ENCODE data around the gene MYO10. TPM values are rescaled to one million over a fixed set of nuclear protein-coding genes. Genes with fewer than 3 reads are reported as not detected.
A peak's percentile ranks its signal among the peaks of the same experiment; 100 is the strongest.

The MYO10 gene
- polyA plus RNA-seq, 1 donor = 30.7 TPM

DNA sequence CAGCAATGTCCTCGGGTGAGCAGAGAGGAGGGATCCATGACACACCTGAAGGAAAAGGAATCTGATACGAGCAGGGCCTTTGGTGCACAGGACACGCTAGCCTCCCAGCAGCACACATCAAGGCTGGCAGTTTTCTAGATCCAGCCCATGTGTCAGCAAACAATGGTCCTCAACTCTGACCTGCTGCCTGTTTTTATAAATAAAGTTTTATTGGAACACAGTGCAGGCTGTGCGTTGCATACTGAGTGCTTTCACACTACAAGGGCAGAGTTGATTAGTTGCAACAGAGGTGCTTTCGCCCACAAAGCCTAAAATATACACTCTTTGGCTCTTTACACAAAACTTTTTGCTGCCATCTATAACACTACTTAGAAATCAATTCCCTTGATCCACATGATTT is 147.1 kb downstream of the MYO10 start:
- Histone ChIP-seq H3K36me3 (ENCODE audit: control insufficient read depth, insufficient read depth, low read length) (peaks cover 14% of the 10 kb centered on the region), H3K4me1 (ENCODE audit: control insufficient read depth, insufficient read depth, low read length) (no peaks in the 10 kb centered on the region), H3K4me3 (ENCODE audit: low read length) (no peak overlapping the region), H3K9me3 (ENCODE audit: control insufficient read depth, low read depth, low read length) (no peaks in the 10 kb centered on the region), H3K27me3 (ENCODE audit: control insufficient read depth, insufficient read depth, low read length) (no peaks in the 10 kb centered on the region), H3K27ac (ENCODE audit: low read length) (no peak overlapping the region)
- no peak for DNase-seq
- no CpG with 5 or more reads among the region's 5 CpGs for WGBS (ENCODE audit: insufficient coverage, low lambda C conversion rate)

DNA sequence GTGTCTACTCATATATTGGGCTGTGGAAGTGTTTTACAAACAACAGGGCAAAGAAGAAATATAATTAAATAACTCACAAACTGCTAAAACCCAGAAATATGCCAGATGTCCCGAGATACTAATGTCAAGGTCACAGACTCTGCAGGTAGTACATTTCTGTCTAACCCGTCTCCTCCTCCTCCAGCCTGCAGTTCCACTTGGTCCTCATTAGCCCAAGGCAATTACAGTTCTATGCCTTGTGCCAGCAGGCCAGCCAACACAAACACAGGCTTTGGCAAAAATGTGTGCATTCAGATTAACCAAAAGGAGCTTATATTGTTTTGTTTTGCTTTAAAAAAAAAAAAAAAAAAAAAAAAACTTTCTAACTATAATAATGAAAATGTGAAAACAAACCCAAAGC is 148.8 kb downstream of the MYO10 start:
- no CpG with 5 or more reads among the region's 2 CpGs for WGBS (ENCODE audit: insufficient coverage, low lambda C conversion rate)
- Histone ChIP-seq H3K4me3 (ENCODE audit: low read length) (no peak overlapping the region), H3K36me3 (ENCODE audit: control insufficient read depth, insufficient read depth, low read length) (peaks cover 13% of the 10 kb centered on the region), H3K4me1 (ENCODE audit: control insufficient read depth, insufficient read depth, low read length) (no peaks in the 10 kb centered on the region), H3K27ac (ENCODE audit: low read length) (no peak overlapping the region), H3K27me3 (ENCODE audit: control insufficient read depth, insufficient read depth, low read length) (no peaks in the 10 kb centered on the region), H3K9me3 (ENCODE audit: control insufficient read depth, low read depth, low read length) (no peaks in the 10 kb centered on the region)
- DNase-seq = no peak

DNA sequence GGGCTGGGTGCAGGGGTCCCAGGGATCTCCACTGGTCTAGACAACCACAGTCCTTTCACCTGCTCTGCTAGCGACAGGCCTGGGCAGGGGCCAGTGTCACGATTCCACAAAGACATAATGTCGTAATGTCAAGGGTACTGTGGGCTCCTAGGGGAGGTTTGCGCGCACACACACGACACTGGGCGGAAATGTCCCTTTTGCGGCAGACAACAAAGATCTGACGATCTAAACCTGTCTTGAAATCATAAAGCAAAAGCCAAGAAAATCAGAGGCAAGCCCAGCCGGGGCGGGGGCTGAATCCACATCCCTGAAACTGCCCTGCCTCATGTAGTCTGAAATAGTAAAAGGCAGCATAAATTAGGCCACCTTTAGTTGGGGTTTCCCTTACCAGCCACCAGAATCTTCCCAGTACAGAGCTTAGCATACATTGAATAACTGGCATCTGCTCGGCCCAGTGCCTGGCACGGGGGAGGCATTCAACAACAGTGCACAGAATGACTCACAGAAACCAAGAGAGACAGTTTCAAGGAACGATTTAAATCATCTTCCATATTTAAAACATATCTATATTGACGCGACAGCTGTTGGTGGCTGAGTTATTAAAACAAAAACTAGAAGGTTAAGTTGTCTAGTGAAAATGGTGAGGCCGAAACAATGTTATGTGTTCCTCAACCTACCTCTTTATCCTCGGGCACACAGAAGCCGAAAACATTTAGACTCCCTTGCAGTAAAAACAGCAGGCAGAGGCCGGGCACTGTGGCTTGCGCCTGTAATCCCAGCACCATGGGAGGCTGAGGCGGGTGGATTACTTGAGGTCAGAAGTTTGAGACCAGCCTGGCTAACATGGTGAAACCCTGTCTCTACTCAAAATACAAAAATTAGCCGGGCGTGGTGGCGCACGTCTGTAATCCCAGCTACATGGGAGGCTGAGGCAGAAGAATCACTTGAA is 151.0 kb downstream of the MYO10 start:
- Histone ChIP-seq H3K4me3 (ENCODE audit: low read length) (no peak overlapping the region), H3K27ac (ENCODE audit: low read length) (no peak overlapping the region), H3K9me3 (ENCODE audit: control insufficient read depth, low read depth, low read length) (no peaks in the 10 kb centered on the region), H3K4me1 (ENCODE audit: control insufficient read depth, insufficient read depth, low read length) (no peaks in the 10 kb centered on the region), H3K36me3 (ENCODE audit: control insufficient read depth, insufficient read depth, low read length) (peaks cover 24% of the 10 kb centered on the region), H3K27me3 (ENCODE audit: control insufficient read depth, insufficient read depth, low read length) (no peaks in the 10 kb centered on the region)
- no peak for DNase-seq
- WGBS (ENCODE audit: insufficient coverage, low lambda C conversion rate) = no CpG with 5 or more reads among the region's 26 CpGs

DNA sequence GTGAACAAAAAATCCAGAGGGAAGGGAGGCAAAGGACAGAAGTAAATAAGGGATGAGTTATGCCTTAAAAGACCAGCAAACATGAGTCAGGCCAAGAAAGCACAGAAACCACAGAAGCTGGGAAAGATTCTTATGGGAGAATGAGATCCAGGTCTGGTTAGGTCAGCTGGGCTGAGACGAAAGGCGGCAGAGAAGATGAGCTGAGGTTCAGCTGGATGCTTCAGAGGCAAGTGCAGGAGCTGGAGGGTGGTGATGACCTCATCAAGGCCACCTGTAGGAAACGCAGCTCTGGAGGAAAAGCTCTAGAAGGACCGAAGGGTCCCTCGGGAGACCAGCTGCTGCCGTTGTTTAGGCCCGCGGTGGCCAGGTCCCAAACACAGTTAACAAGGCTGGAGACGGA is 152.0 kb downstream of the MYO10 start:
- H3K36me3 ChIP-seq (ENCODE audit: control insufficient read depth, insufficient read depth, low read length) = peaks cover 30% of the 10 kb centered on the region
- no peak for DNase-seq
- no peaks in the 10 kb centered on the region for H3K27me3 ChIP-seq (ENCODE audit: control insufficient read depth, insufficient read depth, low read length)
- no peak overlapping the region for H3K27ac ChIP-seq (ENCODE audit: low read length)
- no peaks in the 10 kb centered on the region for H3K4me1 ChIP-seq (ENCODE audit: control insufficient read depth, insufficient read depth, low read length)
- H3K4me3 ChIP-seq (ENCODE audit: low read length) = no peak overlapping the region
- H3K9me3 ChIP-seq (ENCODE audit: control insufficient read depth, low read depth, low read length) = no peaks in the 10 kb centered on the region
- WGBS (ENCODE audit: insufficient coverage, low lambda C conversion rate) = no CpG with 5 or more reads among the region's 9 CpGs

DNA sequence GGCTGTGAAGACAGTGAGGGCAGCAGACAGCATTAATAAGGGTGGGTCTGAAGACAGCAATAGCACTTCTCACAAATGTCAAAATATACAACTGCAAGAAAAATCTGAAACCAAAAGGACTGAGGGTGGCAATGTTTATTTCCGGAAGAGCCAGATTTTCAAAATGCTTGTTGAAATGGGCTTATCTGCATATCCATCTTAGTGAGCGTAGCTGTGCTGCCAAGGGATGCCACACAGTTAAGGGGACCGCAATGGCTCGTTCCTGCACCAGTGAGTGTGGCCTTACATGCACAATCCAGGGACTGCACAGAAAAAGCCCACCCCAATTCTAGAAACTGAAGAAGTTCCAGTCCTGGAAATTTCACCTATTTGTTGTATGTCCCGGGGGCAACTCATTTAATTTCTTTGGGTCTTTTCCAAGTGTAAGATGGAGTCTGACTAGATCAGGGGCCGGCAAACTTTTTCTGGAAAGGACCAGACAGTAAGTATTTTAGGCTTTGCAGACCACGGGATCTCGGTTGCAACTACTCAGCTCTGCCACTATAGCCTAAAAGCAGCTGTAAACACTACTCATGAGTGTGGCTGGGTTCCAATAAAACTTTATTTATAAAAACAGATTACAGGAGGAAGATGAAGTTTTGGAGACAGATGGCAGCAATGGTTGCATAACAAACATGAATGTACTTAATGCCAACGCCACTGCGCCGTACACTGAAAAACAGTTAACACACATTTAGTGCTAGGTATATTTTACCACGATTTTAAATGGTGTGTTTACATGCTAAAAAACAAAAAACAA is 154.1 kb downstream of the MYO10 start:
- no peak overlapping the region for H3K4me3 ChIP-seq (ENCODE audit: low read length)
- H3K27ac ChIP-seq (ENCODE audit: low read length) = no peak overlapping the region
- H3K36me3 ChIP-seq (ENCODE audit: control insufficient read depth, insufficient read depth, low read length) = peaks cover 38% of the 10 kb centered on the region
- H3K9me3 ChIP-seq (ENCODE audit: control insufficient read depth, low read depth, low read length) = no peaks in the 10 kb centered on the region
- DNase-seq = no peak
- H3K27me3 ChIP-seq (ENCODE audit: control insufficient read depth, insufficient read depth, low read length) = no peaks in the 10 kb centered on the region
- no peaks in the 10 kb centered on the region for H3K4me1 ChIP-seq (ENCODE audit: control insufficient read depth, insufficient read depth, low read length)
- WGBS (ENCODE audit: insufficient coverage, low lambda C conversion rate) = 100% methylated on average over 3 of the region's 12 CpGs

DNA sequence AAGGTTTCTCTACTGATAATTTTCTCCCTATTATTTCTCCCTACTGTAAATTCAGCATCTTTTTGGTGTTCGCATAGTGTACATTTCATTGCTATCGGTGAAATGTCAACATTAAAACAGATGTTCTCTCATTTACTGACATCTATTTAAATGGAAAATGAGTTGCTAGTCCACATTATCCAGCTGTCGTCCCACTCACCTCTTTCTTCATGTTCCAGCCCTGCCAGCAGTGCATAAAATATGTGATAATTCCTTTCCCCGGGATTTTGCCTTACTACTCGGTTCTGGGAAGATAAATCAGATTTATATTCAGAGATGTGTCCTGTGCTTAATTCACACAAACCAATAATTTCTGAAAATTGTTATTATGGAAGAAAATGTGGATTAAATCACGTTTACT is 155.8 kb downstream of the MYO10 start:
- Histone ChIP-seq H3K4me3 (ENCODE audit: low read length) (no peak overlapping the region), H3K27ac (ENCODE audit: low read length) (no peak overlapping the region), H3K27me3 (ENCODE audit: control insufficient read depth, insufficient read depth, low read length) (no peaks in the 10 kb centered on the region), H3K36me3 (ENCODE audit: control insufficient read depth, insufficient read depth, low read length) (peaks cover 38% of the 10 kb centered on the region), H3K9me3 (ENCODE audit: control insufficient read depth, low read depth, low read length) (no peaks in the 10 kb centered on the region), H3K4me1 (ENCODE audit: control insufficient read depth, insufficient read depth, low read length) (no peaks in the 10 kb centered on the region)
- DNase-seq = no peak
- 92% methylated on average over 2 of the region's 6 CpGs for WGBS (ENCODE audit: insufficient coverage, low lambda C conversion rate)

DNA sequence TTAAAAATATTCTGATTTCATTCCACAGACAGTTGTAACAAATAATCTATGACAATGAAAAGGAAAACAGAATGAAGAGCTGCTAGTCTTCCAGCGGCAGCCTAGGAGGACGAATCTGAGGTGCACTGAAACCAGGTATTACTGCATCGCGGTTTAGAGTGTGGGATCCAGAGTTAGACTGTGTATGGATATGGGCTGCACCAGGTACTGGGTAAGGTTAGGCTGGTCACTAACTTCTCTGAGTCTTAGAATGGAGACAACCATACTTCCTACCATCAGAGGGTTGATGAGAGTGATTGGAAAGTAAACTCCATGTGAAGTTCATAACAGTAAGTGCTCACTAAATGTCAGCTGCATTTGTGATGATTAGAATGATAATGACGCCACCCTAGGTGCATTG is 158.7 kb downstream of the MYO10 start:
- no peak for DNase-seq
- H3K4me1 ChIP-seq (ENCODE audit: control insufficient read depth, insufficient read depth, low read length) = no peaks in the 10 kb centered on the region
- 100% methylated on average over 1 of the region's 5 CpGs for WGBS (ENCODE audit: insufficient coverage, low lambda C conversion rate)
- H3K4me3 ChIP-seq (ENCODE audit: low read length) = no peak overlapping the region
- peaks cover 32% of the 10 kb centered on the region for H3K36me3 ChIP-seq (ENCODE audit: control insufficient read depth, insufficient read depth, low read length)
- no peaks in the 10 kb centered on the region for H3K27me3 ChIP-seq (ENCODE audit: control insufficient read depth, insufficient read depth, low read length)
- H3K9me3 ChIP-seq (ENCODE audit: control insufficient read depth, low read depth, low read length) = no peaks in the 10 kb centered on the region
- no peak overlapping the region for H3K27ac ChIP-seq (ENCODE audit: low read length)

DNA sequence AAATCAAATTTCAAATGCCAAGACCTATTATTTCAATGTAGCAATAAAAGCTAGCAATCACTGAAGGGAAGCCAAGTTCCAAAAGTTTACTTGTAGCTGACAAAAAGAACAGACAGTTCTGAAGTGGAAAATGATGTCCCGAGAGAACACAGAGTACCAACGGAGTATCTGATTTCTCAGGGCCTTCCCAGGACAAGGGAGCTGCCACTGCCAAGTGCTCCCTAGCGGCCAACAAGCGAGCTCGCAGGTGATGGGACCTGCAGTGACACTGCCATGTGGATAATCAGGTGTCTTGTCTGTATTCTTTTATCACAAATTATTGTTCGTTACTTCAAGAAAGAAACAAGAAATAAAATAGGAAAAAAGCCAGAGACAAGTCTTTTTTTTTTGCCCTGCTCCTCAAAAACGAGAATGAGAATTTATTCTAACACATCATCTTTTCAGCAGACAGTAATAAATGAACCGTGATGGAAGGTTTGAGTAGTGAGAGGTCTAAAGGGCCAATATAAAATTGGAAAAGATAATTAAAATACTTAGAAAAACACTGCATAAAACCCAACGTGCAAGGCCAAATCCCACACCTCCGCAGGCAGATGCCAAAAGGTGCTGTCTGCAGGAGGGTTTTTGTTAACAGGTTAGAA is 159.4 kb downstream of the MYO10 start:
- Histone ChIP-seq H3K27ac (ENCODE audit: low read length) (no peak overlapping the region), H3K4me1 (ENCODE audit: control insufficient read depth, insufficient read depth, low read length) (no peaks in the 10 kb centered on the region), H3K9me3 (ENCODE audit: control insufficient read depth, low read depth, low read length) (no peaks in the 10 kb centered on the region), H3K27me3 (ENCODE audit: control insufficient read depth, insufficient read depth, low read length) (no peaks in the 10 kb centered on the region), H3K36me3 (ENCODE audit: control insufficient read depth, insufficient read depth, low read length) (peaks cover 28% of the 10 kb centered on the region), H3K4me3 (ENCODE audit: low read length) (no peak overlapping the region)
- peak in 1 of 2 donors; percentile 26 for DNase-seq
- WGBS (ENCODE audit: insufficient coverage, low lambda C conversion rate) = 63% methylated on average over 2 of the region's 10 CpGs

DNA sequence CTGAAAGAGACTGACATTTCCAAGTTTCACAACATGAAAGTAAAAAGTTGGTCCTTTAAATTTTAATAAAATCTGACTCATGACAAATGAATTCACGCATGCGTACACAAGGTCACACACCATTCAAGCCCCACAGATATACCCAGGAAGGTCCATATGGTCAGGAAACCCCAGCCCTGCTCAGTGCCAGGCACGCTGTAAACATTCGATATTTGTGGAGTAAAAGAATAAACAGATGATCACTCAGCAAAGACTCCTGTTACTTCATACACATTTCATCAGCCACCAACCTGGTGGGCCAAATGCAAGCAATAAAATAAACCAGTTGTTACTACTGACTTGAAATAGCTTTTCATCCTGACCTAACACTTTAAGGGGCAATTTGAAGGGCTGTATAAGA is 161.3 kb downstream of the MYO10 start:
- no peak for DNase-seq
- no peak overlapping the region for H3K4me3 ChIP-seq (ENCODE audit: low read length)
- no peaks in the 10 kb centered on the region for H3K9me3 ChIP-seq (ENCODE audit: control insufficient read depth, low read depth, low read length)
- no peaks in the 10 kb centered on the region for H3K4me1 ChIP-seq (ENCODE audit: control insufficient read depth, insufficient read depth, low read length)
- WGBS (ENCODE audit: insufficient coverage, low lambda C conversion rate) = no CpG with 5 or more reads among the region's 4 CpGs
- peaks cover 23% of the 10 kb centered on the region for H3K36me3 ChIP-seq (ENCODE audit: control insufficient read depth, insufficient read depth, low read length)
- H3K27ac ChIP-seq (ENCODE audit: low read length) = no peak overlapping the region
- no peaks in the 10 kb centered on the region for H3K27me3 ChIP-seq (ENCODE audit: control insufficient read depth, insufficient read depth, low read length)

DNA sequence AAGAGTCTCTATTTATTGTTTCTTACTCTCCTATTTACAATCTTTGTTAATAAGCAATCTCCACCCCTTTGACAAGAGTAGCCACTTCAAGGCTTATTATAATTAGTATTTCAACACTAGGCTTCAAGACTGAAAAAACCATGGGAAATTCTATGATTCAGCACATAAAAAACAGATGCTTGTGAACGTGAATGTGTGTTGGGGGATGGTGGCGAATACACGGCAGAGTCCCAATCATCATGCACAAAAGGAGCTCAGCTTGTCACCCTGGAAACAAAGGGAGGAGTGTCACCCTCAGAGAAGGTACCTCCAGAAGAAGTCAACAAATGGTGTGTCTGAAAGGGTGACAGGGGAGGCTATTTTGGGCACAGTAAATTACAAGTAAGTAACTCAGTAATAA is 162.1 kb downstream of the MYO10 start:
- Histone ChIP-seq H3K4me1 (ENCODE audit: control insufficient read depth, insufficient read depth, low read length) (no peaks in the 10 kb centered on the region), H3K36me3 (ENCODE audit: control insufficient read depth, insufficient read depth, low read length) (peaks cover 22% of the 10 kb centered on the region), H3K9me3 (ENCODE audit: control insufficient read depth, low read depth, low read length) (no peaks in the 10 kb centered on the region), H3K27ac (ENCODE audit: low read length) (no peak overlapping the region), H3K4me3 (ENCODE audit: low read length) (no peak overlapping the region), H3K27me3 (ENCODE audit: control insufficient read depth, insufficient read depth, low read length) (no peaks in the 10 kb centered on the region)
- no peak for DNase-seq
- WGBS (ENCODE audit: insufficient coverage, low lambda C conversion rate) = no CpG with 5 or more reads among the region's 3 CpGs
